HG03575 (cell line): Measurements from ENCODE around the gene BICC1.

Experiments used
- ATAC-seq: cut with Tn5 transposase; IDR thresholded peaks from one replicate; pipeline ENCODE4 v1.9.1; 2021; ENCODE audit not compliant: unreplicated experiment, insufficient number of reproducible peaks, low FRiP score; ENCODE audit errors: extremely low read depth

Gene BICC1

GRCh38 chr10:58721601-58722281 lies 209.1 kb downstream of the BICC1 start:
- no peak for ATAC-seq

GRCh38 chr10:58723186-58723585 lies 210.5 kb downstream of the BICC1 start:
- no peak for ATAC-seq

GRCh38 chr10:58723966-58724365 lies 211.3 kb downstream of the BICC1 start:
- ATAC-seq, result no peak

GRCh38 chr10:58724781-58725180 lies 212.1 kb downstream of the BICC1 start:
- ATAC-seq, result no peak

GRCh38 chr10:58725901-58726300 lies 213.2 kb downstream of the BICC1 start:
- ATAC-seq, result no peak

- ATAC-seq, result no peak
Measured at GRCh38 chr10:58727633-58728032, 215.0 kb downstream of the BICC1 start.

GRCh38 chr10:58731276-58731675 lies 218.6 kb downstream of the BICC1 start:
- no peak for ATAC-seq

GRCh38 chr10:58733436-58733835 lies 220.8 kb downstream of the BICC1 start:
- no peak for ATAC-seq

GRCh38 chr10:58734116-58734515 lies 221.4 kb downstream of the BICC1 start:
- no peak for ATAC-seq

- no peak for ATAC-seq
Measured at GRCh38 chr10:58734664-58735063, 222.0 kb downstream of the BICC1 start.

GRCh38 chr10:58735087-58735486 lies 222.4 kb downstream of the BICC1 start:
- ATAC-seq, result no peak

GRCh38 chr10:58740620-58741369 lies 228.1 kb downstream of the BICC1 start:
- ATAC-seq, result no peak

- no peak for ATAC-seq
Measured at GRCh38 chr10:58741673-58742072, 229.0 kb downstream of the BICC1 start.

GRCh38 chr10:58742141-58742540 lies 229.5 kb downstream of the BICC1 start:
- no peak for ATAC-seq

- no peak for ATAC-seq
Measured at GRCh38 chr10:58743466-58744115, 230.9 kb downstream of the BICC1 start.

GRCh38 chr10:58746474-58747185 lies 234.0 kb downstream of the BICC1 start:
- ATAC-seq, result no peak

- ATAC-seq, result no peak
Measured at GRCh38 chr10:58747687-58748086, 235.0 kb downstream of the BICC1 start.

- no peak for ATAC-seq
Measured at GRCh38 chr10:58752665-58753064, 240.0 kb downstream of the BICC1 start.

- ATAC-seq, result no peak
Measured at GRCh38 chr10:58753425-58753824, 240.8 kb downstream of the BICC1 start.
